DMS153 (cell line): ENCODE data around the gene ELMO1.

ENCODE experiments used
- DNase-seq: peaks from one replicate; lab custom pipeline; 2025; lab: John Stamatoyannopoulos, UW

Gene ELMO1

GRCh38 chr7:36946401-36946739 is 502.3 kb downstream of the ELMO1 start:
- DNase-seq: peak; percentile 52

- DNase-seq: peak; percentile 99
Observed at GRCh38 chr7:36945612-36946400, 502.9 kb downstream of the ELMO1 start.

GRCh38 chr7:36944838-36945237 is 503.8 kb downstream of the ELMO1 start:
- DNase-seq: no peak

GRCh38 chr7:36943591-36944435 is 504.9 kb downstream of the ELMO1 start:
- DNase-seq: no peak

- no peak for DNase-seq
Observed at GRCh38 chr7:36942955-36943354, 505.7 kb downstream of the ELMO1 start.

- DNase-seq: no peak
Observed at GRCh38 chr7:36942541-36942940, 506.1 kb downstream of the ELMO1 start.

- no peak for DNase-seq
Observed at GRCh38 chr7:36942025-36942424, 506.6 kb downstream of the ELMO1 start.

- no peak for DNase-seq
Observed at GRCh38 chr7:36941359-36941758, 507.3 kb downstream of the ELMO1 start.

- DNase-seq: peak; percentile 77
Observed at GRCh38 chr7:36939816-36940215, 508.8 kb downstream of the ELMO1 start.

- no peak for DNase-seq
Observed at GRCh38 chr7:36937754-36938563, 510.7 kb downstream of the ELMO1 start.

- no peak for DNase-seq
Observed at GRCh38 chr7:36931892-36932291, 516.8 kb downstream of the ELMO1 start.

- no peak for DNase-seq
Observed at GRCh38 chr7:36929791-36930190, 518.9 kb downstream of the ELMO1 start.

GRCh38 chr7:36928718-36929117 is 519.9 kb downstream of the ELMO1 start:
- no peak for DNase-seq

GRCh38 chr7:36928311-36928710 is 520.4 kb downstream of the ELMO1 start:
- no peak for DNase-seq

- DNase-seq: no peak
Observed at GRCh38 chr7:36925691-36926090, 523.0 kb downstream of the ELMO1 start.

GRCh38 chr7:36925207-36925606 is 523.5 kb downstream of the ELMO1 start:
- DNase-seq: no peak

- DNase-seq: no peak
Observed at GRCh38 chr7:36923943-36924436, 524.7 kb downstream of the ELMO1 start.

GRCh38 chr7:36923185-36923584 is 525.5 kb downstream of the ELMO1 start:
- no peak for DNase-seq

- no peak for DNase-seq
Observed at GRCh38 chr7:36920433-36920832, 528.2 kb downstream of the ELMO1 start.

GRCh38 chr7:36919738-36920137 is 528.9 kb downstream of the ELMO1 start:
- no peak for DNase-seq

- DNase-seq: no peak
Observed at GRCh38 chr7:36918591-36918990, 530.1 kb downstream of the ELMO1 start.

- no peak for DNase-seq
Observed at GRCh38 chr7:36916619-36917018, 532.0 kb downstream of the ELMO1 start.
